Gastrocnemius medialis (tissue), 4 donors: ENCODE measurements around the gene KLRB1. TPM values are rescaled to one million over a fixed set of nuclear protein-coding genes. Genes with fewer than 3 reads are reported as not detected.
A peak's percentile ranks its signal among the peaks of the same experiment; 100 is the strongest.

Source experiments
- ATAC-seq, 2 donors: fragments of 150-250 bp; one replicate each; pipeline ENCODE4 v1.9.1; 2016
- DNase-seq, 2 donors: peaks; one replicate each; pipeline ENCODE4 v3.0.0-alpha.2; 2019
- H3K27ac ChIP-seq, 4 donors: fragments of 200-600 bp; sonication (generic); 1 replicate in 1 of 4; 2 replicates in 3 of 4; pipeline ENCODE4 v1.5.1; 2016 to 2018; ENCODE audit warnings: mild to moderate bottlenecking in 2 of 4, moderate library complexity in 1 of 4
- H3K27me3 ChIP-seq, 3 donors: fragments of 200-600 bp; sonication (generic) in 2 of 3; 1 replicate in 1 of 3; 2 replicates in 2 of 3; pipeline versions ENCODE4 v1.5.1 to v1.6.0; 2016 to 2019; ENCODE audit warnings: mild to moderate bottlenecking in 1 of 3, moderate library complexity in 1 of 3
- H3K36me3 ChIP-seq, 2 donors: fragments of 200-600 bp; sonication (generic) in 1 of 2; one replicate each; pipeline ENCODE4 v1.5.1; 2017 to 2018
- H3K4me1 ChIP-seq, 2 donors: fragments of 200-600 bp; sonication (generic) in 1 of 2; one replicate each; pipeline ENCODE4 v1.5.1; 2016 to 2017; ENCODE audit warnings: mild to moderate bottlenecking in 2 of 2
- H3K4me3 ChIP-seq, 4 donors: fragments of 200-600 bp; sonication (generic) in 3 of 4; 1 replicate in 1 of 4; 2 replicates in 3 of 4; pipeline ENCODE4 v1.5.1; 2016 to 2019; ENCODE audit warnings: mild to moderate bottlenecking in 2 of 4
- H3K9me3 ChIP-seq, 3 donors: fragments of 200-600 bp; sonication (generic) in 2 of 3; 1 replicate in 1 of 3; 2 replicates in 2 of 3; pipeline ENCODE4 v1.5.1; 2016 to 2019
- CTCF ChIP-seq, 5 experiments: fragments of 450-650 bp in 3 of 5; fragments of 200-600 bp in 2 of 5; sonication (generic) in 2 of 5; IDR thresholded peaks in 4 of 5; conservative IDR thresholded peaks in 1 of 5; 1 replicate in 4 of 5; 2 replicates in 1 of 5; pipeline ENCODE4 v1.5.1; 2016 to 2019; ENCODE audit warnings: antibody characterized with exemption in 5 of 5, mild to moderate bottlenecking in 3 of 5, moderate library complexity in 3 of 5
- POLR2A ChIP-seq, 2 donors: fragments of 450-650 bp; IDR thresholded peaks; one replicate each; pipeline ENCODE4 v1.6.1; 2017; ENCODE audit warnings: antibody characterized with exemption in 2 of 2, mild to moderate bottlenecking in 2 of 2, moderate library complexity in 2 of 2
- in situ Hi-C, 4 donors: fragments of 200-750 bp; cut with MboI; loops; one replicate each; pipeline versions ENCODE4 v1.15.0 to v1.8.0; 2017; ENCODE audit warnings: low sequenced_read_pairs in 4 of 4
- intact Hi-C: fragments of 100-400 bp; cut with DNase I; formaldehyde crosslinking; loops from one replicate; pipeline ENCODE4 v1.15.1; 2023; ENCODE audit warnings: low total_unique reads
- total RNA-seq, 4 donors: library from RNA; depleted of rRNA; stranded (reverse); fragments of >200 nt; gene quantifications; one replicate each; pipeline versions ENCODE4 v1.1.0 to v1.2.3, GENCODE V29; 2016

The KLRB1 gene
- total RNA-seq, 4 donors from 2014 or later = 1.0 TPM; not detected in 3

DNA sequence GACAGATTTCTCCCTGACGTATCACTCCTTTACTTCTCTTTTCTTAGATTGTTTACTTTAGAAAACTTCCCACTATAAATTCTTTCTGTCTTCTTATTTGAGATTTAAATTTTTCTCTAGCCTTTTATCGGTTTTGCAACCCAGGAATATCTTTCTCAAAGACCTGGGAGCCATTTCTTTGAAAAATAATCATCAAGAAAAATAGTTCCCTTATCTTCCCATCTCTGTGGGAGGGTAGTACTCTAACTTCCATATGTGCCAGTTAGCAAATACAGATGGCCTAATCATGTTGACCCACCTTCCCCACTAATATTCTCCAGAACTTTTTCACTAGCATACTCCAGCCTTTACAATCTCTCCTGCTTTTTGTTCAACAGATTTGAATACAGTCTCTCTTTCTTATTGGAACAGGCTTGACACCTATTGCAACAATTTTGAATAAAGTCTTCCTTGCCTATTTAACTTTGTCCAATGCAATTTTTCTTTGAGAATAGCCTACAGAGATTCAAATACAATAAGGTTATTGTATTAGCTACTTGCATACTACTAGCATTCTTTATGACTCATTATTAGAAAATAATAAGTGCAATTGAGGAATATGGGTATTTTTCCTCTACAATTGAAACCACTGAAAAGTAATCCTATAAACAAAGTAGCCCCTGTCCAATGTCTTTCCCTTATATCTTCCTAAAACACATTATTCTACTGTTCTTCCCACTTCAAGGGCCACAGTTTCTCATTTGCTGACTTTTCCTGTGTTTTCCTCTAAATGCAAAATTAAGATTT is 27.4 kb upstream of the KLRB1 start:
- no peaks in the 10 kb centered on the region for H3K36me3 ChIP-seq
- TF ChIP-seq CTCF (IDR thresholded peaks at IDR 0.05 in 4 of 5, conservative IDR thresholded peaks at IDR 0.05 in 1 of 5) (no peak), POLR2A (IDR thresholded peaks at IDR 0.05) (no peak)

GRCh38 chr12:9634177-9634803 is 26.6 kb upstream of the KLRB1 start:
- Histone ChIP-seq H3K27ac (no peak overlapping the region), H3K9me3 (no peaks in the 10 kb centered on the region), H3K27me3 (no peaks in the 10 kb centered on the region), H3K4me1 (no peaks in the 10 kb centered on the region), H3K36me3 (no peaks in the 10 kb centered on the region), H3K4me3 (no peak overlapping the region)
- in situ Hi-C loops = loop anchor here in 3 of 4 donors (10.0 kb wide), 1 partner anchor 71 kb away; no protein-coding TSS in a partner anchor
- intact Hi-C loops = no loop called here
- no peak for ATAC-seq
- peak in 4 of 5 experiments; percentile 17 to 57 (median 38) for TF ChIP-seq CTCF (IDR thresholded peaks at IDR 0.05 in 4 of 5, conservative IDR thresholded peaks at IDR 0.05 in 1 of 5)
- TF ChIP-seq POLR2A (IDR thresholded peaks at IDR 0.05) = no peak
- no peak for DNase-seq

More for the DNA sequence above, 27.4 kb upstream of the KLRB1 start:
- Histone ChIP-seq H3K27ac (no peak overlapping the region), H3K4me3 (no peak overlapping the region), H3K4me1 (no peaks in the 10 kb centered on the region), H3K9me3 (no peaks in the 10 kb centered on the region), H3K27me3 (no peaks in the 10 kb centered on the region)
- intact Hi-C loops = no loop called here
- DNase-seq (no peak), ATAC-seq (no peak)
- in situ Hi-C loops = loop anchor here in 3 of 4 donors (10.0 kb wide), 1 partner anchor 70 kb away; no protein-coding TSS in a partner anchor

- in situ Hi-C loops (loop anchor here in 3 of 4 donors (10.0 kb wide), 1 partner anchor 72 kb away; no protein-coding TSS in a partner anchor), intact Hi-C loops (no loop called here)
- Histone ChIP-seq H3K36me3 (no peaks in the 10 kb centered on the region), H3K4me1 (no peaks in the 10 kb centered on the region), H3K9me3 (no peaks in the 10 kb centered on the region), H3K27ac (no peak overlapping the region), H3K27me3 (no peaks in the 10 kb centered on the region), H3K4me3 (no peak overlapping the region)
- ATAC-seq (no peak), DNase-seq (no peak)
- no peak for TF ChIP-seq CTCF (IDR thresholded peaks at IDR 0.05 in 4 of 5, conservative IDR thresholded peaks at IDR 0.05 in 1 of 5)
- TF ChIP-seq POLR2A (IDR thresholded peaks at IDR 0.05) = no peak
Observed at GRCh38 chr12:9632766-9633165, 25.1 kb upstream of the KLRB1 start.

- no peak for ATAC-seq
- Histone ChIP-seq H3K36me3 (no peaks in the 10 kb centered on the region), H3K27me3 (no peaks in the 10 kb centered on the region), H3K4me1 (no peaks in the 10 kb centered on the region), H3K27ac (no peak overlapping the region), H3K4me3 (no peak overlapping the region), H3K9me3 (no peaks in the 10 kb centered on the region)
- TF ChIP-seq CTCF (IDR thresholded peaks at IDR 0.05 in 4 of 5, conservative IDR thresholded peaks at IDR 0.05 in 1 of 5) = no peak
- intact Hi-C loops (no loop called here), in situ Hi-C loops (no loop called here)
- no peak for DNase-seq
Observed at GRCh38 chr12:9626821-9627220, 19.1 kb upstream of the KLRB1 start.
